Measurements from ENCODE around the gene HSPA1L. TPM values are rescaled to one million over a fixed set of nuclear protein-coding genes. Genes with fewer than 3 reads are reported as not detected.

The HSPA1L gene
- total RNA-seq, 1 experiment from 2014 or later: 1.2 TPM

DNA sequence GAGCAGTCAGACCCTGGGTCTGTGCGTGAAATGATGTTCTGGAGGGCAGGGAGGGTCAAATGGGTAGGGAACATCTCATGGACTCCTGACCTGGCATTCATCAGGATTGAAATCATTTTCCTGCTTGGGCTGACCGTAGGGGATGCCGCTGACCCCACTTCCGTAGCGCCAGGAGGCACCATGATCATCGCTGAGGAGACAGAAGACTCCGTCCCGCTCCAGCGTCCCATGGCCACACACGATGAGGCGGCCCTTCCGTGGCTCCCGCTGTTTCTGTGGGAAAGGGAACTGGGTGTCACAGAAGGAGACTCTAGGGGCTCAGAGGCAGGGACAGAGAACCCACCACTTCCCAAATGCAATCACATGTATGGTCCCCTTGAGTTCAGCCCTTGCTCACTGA is 45.3 kb upstream of the HSPA1L start:
- no peak for DNase-seq (ENCODE audit: low spot score)
- ChIA-PET POLR2A (no interaction called here), CTCF (no interaction called here)
- Mint-ChIP-seq H3K4me1 (peaks cover 19% of the 10 kb centered on the region), H3K4me3 (no peak overlapping the region), H3K36me3 (peaks cover 24% of the 10 kb centered on the region), H3K27ac (no peak overlapping the region), H3K27me3 (ENCODE audit: low read depth) (peaks cover 3% of the 10 kb centered on the region; the same call in 1 of the 2 replicates), H3K9me3 (peaks cover 5% of the 10 kb centered on the region; the same call in 1 of the 2 replicates)
- TF ChIP-seq CBFB (CRISPR knock-in tag; IDR thresholded peaks at IDR 0.05; ENCODE audit: low read depth) (no peak), TCF7 (CRISPR knock-in tag; IDR thresholded peaks at IDR 0.05; ENCODE audit: low read depth) (no peak), OVOL2 (CRISPR knock-in tag; IDR thresholded peaks at IDR 0.05; ENCODE audit: borderline replicate concordance) (no peak), NFATC4 (CRISPR knock-in tag; IDR thresholded peaks at IDR 0.05) (no peak), KAT7 (CRISPR knock-in tag; IDR thresholded peaks at IDR 0.05; ENCODE audit: borderline replicate concordance) (no peak), ESRRA (CRISPR knock-in tag; IDR thresholded peaks at IDR 0.05; ENCODE audit: borderline replicate concordance) (no peak), NR2C2 (CRISPR knock-in tag; IDR thresholded peaks at IDR 0.05) (no peak), PRRX2 (CRISPR knock-in tag; IDR thresholded peaks at IDR 0.05) (no peak), ZNF532 (CRISPR knock-in tag; IDR thresholded peaks at IDR 0.05; ENCODE audit: borderline replicate concordance) (no peak), ZNF219 (CRISPR knock-in tag; IDR thresholded peaks at IDR 0.05; ENCODE audit: borderline replicate concordance) (no peak), E2F5 (CRISPR knock-in tag; IDR thresholded peaks at IDR 0.05) (no peak), TEAD4 (CRISPR knock-in tag; IDR thresholded peaks at IDR 0.05) (no peak), TP53 (CRISPR knock-in tag; IDR thresholded peaks at IDR 0.05) (no peak)
- TF ChIP-seq, protein P1, sequence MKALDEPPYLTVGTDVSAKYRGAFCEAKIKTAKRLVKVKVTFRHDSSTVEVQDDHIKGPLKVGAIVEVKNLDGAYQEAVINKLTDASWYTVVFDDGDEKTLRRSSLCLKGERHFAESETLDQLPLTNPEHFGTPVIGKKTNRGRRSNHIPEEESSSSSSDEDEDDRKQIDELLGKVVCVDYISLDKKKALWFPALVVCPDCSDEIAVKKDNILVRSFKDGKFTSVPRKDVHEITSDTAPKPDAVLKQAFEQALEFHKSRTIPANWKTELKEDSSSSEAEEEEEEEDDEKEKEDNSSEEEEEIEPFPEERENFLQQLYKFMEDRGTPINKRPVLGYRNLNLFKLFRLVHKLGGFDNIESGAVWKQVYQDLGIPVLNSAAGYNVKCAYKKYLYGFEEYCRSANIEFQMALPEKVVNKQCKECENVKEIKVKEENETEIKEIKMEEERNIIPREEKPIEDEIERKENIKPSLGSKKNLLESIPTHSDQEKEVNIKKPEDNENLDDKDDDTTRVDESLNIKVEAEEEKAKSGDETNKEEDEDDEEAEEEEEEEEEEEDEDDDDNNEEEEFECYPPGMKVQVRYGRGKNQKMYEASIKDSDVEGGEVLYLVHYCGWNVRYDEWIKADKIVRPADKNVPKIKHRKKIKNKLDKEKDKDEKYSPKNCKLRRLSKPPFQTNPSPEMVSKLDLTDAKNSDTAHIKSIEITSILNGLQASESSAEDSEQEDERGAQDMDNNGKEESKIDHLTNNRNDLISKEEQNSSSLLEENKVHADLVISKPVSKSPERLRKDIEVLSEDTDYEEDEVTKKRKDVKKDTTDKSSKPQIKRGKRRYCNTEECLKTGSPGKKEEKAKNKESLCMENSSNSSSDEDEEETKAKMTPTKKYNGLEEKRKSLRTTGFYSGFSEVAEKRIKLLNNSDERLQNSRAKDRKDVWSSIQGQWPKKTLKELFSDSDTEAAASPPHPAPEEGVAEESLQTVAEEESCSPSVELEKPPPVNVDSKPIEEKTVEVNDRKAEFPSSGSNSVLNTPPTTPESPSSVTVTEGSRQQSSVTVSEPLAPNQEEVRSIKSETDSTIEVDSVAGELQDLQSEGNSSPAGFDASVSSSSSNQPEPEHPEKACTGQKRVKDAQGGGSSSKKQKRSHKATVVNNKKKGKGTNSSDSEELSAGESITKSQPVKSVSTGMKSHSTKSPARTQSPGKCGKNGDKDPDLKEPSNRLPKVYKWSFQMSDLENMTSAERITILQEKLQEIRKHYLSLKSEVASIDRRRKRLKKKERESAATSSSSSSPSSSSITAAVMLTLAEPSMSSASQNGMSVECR (CRISPR knock-in tag; IDR thresholded peaks at IDR 0.05; ENCODE audit: borderline replicate concordance): no peak
- TF ChIP-seq, protein P2, sequence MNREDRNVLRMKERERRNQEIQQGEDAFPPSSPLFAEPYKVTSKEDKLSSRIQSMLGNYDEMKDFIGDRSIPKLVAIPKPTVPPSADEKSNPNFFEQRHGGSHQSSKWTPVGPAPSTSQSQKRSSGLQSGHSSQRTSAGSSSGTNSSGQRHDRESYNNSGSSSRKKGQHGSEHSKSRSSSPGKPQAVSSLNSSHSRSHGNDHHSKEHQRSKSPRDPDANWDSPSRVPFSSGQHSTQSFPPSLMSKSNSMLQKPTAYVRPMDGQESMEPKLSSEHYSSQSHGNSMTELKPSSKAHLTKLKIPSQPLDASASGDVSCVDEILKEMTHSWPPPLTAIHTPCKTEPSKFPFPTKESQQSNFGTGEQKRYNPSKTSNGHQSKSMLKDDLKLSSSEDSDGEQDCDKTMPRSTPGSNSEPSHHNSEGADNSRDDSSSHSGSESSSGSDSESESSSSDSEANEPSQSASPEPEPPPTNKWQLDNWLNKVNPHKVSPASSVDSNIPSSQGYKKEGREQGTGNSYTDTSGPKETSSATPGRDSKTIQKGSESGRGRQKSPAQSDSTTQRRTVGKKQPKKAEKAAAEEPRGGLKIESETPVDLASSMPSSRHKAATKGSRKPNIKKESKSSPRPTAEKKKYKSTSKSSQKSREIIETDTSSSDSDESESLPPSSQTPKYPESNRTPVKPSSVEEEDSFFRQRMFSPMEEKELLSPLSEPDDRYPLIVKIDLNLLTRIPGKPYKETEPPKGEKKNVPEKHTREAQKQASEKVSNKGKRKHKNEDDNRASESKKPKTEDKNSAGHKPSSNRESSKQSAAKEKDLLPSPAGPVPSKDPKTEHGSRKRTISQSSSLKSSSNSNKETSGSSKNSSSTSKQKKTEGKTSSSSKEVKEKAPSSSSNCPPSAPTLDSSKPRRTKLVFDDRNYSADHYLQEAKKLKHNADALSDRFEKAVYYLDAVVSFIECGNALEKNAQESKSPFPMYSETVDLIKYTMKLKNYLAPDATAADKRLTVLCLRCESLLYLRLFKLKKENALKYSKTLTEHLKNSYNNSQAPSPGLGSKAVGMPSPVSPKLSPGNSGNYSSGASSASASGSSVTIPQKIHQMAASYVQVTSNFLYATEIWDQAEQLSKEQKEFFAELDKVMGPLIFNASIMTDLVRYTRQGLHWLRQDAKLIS (CRISPR knock-in tag; IDR thresholded peaks at IDR 0.05; ENCODE audit: borderline replicate concordance): no peak
- TF ChIP-seq, protein P3, sequence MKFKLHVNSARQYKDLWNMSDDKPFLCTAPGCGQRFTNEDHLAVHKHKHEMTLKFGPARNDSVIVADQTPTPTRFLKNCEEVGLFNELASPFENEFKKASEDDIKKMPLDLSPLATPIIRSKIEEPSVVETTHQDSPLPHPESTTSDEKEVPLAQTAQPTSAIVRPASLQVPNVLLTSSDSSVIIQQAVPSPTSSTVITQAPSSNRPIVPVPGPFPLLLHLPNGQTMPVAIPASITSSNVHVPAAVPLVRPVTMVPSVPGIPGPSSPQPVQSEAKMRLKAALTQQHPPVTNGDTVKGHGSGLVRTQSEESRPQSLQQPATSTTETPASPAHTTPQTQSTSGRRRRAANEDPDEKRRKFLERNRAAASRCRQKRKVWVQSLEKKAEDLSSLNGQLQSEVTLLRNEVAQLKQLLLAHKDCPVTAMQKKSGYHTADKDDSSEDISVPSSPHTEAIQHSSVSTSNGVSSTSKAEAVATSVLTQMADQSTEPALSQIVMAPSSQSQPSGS (CRISPR knock-in tag; IDR thresholded peaks at IDR 0.05; ENCODE audit: borderline replicate concordance, low read depth): no peak
- TF ChIP-seq, protein P4, sequence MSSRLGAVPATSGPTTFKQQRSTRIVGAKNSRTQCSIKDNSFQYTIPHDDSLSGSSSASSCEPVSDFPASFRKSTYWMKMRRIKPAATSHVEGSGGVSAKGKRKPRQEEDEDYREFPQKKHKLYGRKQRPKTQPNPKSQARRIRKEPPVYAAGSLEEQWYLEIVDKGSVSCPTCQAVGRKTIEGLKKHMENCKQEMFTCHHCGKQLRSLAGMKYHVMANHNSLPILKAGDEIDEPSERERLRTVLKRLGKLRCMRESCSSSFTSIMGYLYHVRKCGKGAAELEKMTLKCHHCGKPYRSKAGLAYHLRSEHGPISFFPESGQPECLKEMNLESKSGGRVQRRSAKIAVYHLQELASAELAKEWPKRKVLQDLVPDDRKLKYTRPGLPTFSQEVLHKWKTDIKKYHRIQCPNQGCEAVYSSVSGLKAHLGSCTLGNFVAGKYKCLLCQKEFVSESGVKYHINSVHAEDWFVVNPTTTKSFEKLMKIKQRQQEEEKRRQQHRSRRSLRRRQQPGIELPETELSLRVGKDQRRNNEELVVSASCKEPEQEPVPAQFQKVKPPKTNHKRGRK (CRISPR knock-in tag; IDR thresholded peaks at IDR 0.05; ENCODE audit: borderline replicate concordance): no peak
- TF ChIP-seq, protein P5, sequence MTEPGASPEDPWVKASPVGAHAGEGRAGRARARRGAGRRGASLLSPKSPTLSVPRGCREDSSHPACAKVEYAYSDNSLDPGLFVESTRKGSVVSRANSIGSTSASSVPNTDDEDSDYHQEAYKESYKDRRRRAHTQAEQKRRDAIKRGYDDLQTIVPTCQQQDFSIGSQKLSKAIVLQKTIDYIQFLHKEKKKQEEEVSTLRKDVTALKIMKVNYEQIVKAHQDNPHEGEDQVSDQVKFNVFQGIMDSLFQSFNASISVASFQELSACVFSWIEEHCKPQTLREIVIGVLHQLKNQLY (CRISPR knock-in tag; IDR thresholded peaks at IDR 0.05): no peak
- TF ChIP-seq, protein P6, sequence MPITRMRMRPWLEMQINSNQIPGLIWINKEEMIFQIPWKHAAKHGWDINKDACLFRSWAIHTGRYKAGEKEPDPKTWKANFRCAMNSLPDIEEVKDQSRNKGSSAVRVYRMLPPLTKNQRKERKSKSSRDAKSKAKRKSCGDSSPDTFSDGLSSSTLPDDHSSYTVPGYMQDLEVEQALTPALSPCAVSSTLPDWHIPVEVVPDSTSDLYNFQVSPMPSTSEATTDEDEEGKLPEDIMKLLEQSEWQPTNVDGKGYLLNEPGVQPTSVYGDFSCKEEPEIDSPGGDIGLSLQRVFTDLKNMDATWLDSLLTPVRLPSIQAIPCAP (CRISPR knock-in tag; IDR thresholded peaks at IDR 0.05): no peak
- no peak for ATAC-seq
